Bronchial epithelial cell (primary cell): ENCODE measurements around the gene KIFC3. TPM values are rescaled to one million over a fixed set of nuclear protein-coding genes. Genes with fewer than 3 reads are reported as not detected.

Source experiments
- DNase-seq: peaks from one replicate; pipeline ENCODE4 v3.0.0-alpha.2; 2010; ENCODE audit warnings: low read depth
- FAIRE-seq: peaks from 2 replicates; lab custom pipeline; 2011; peaks lifted over from hg19 to GRCh38; lab: Jason Lieb, UNC
- H3K27me3 ChIP-seq: 2 replicates; pipeline ENCODE4 v1.5.1; 2011; ENCODE audit warnings: low read length; ENCODE audit not compliant: control insufficient read depth, insufficient read depth
- H3K36me3 ChIP-seq: 2 replicates; pipeline ENCODE4 v1.5.1; 2011; ENCODE audit warnings: low read length; ENCODE audit not compliant: control insufficient read depth, insufficient read depth
- H3K4me3 ChIP-seq: 2 replicates; pipeline ENCODE4 v1.5.1; 2011; ENCODE audit warnings: mild to moderate bottlenecking, low read depth, low read length, control low read depth
- total RNA-seq: library from RNA; depleted of rRNA; stranded (reverse); fragments of >200 nt; gene quantifications from 2 replicates; pipeline ENCODE4 v1.2.1, GENCODE V29; 2014
- TF ChIP-seq, protein P1 (sequence below): IDR thresholded peaks from 2 replicates; pipeline ENCODE4 v1.5.1; 2011; ENCODE audit warnings: mild to moderate bottlenecking, moderate library complexity, low read length, control low read depth, inconsistent platforms; ENCODE audit not compliant: insufficient read depth, severe bottlenecking

The KIFC3 gene
- total RNA-seq, 1 donor from 2014 or later = 34.8 TPM

GRCh38 chr16:57826052-57826451 lies 23.8 kb upstream of the KIFC3 start:
- TF ChIP-seq, protein P1, sequence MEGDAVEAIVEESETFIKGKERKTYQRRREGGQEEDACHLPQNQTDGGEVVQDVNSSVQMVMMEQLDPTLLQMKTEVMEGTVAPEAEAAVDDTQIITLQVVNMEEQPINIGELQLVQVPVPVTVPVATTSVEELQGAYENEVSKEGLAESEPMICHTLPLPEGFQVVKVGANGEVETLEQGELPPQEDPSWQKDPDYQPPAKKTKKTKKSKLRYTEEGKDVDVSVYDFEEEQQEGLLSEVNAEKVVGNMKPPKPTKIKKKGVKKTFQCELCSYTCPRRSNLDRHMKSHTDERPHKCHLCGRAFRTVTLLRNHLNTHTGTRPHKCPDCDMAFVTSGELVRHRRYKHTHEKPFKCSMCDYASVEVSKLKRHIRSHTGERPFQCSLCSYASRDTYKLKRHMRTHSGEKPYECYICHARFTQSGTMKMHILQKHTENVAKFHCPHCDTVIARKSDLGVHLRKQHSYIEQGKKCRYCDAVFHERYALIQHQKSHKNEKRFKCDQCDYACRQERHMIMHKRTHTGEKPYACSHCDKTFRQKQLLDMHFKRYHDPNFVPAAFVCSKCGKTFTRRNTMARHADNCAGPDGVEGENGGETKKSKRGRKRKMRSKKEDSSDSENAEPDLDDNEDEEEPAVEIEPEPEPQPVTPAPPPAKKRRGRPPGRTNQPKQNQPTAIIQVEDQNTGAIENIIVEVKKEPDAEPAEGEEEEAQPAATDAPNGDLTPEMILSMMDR = no peak
- Histone ChIP-seq H3K4me3 (no peak overlapping the region), H3K36me3 (no peaks in the 10 kb centered on the region), H3K27me3 (no peaks in the 10 kb centered on the region)
- no peak for DNase-seq
- no peak for FAIRE-seq

GRCh38 chr16:57825298-57826044 lies 23.2 kb upstream of the KIFC3 start:
- Histone ChIP-seq H3K36me3 (no peaks in the 10 kb centered on the region), H3K4me3 (no peak overlapping the region), H3K27me3 (no peaks in the 10 kb centered on the region)
- TF ChIP-seq, protein P1 = no peak
- no peak for FAIRE-seq
- DNase-seq = no peak

DNA sequence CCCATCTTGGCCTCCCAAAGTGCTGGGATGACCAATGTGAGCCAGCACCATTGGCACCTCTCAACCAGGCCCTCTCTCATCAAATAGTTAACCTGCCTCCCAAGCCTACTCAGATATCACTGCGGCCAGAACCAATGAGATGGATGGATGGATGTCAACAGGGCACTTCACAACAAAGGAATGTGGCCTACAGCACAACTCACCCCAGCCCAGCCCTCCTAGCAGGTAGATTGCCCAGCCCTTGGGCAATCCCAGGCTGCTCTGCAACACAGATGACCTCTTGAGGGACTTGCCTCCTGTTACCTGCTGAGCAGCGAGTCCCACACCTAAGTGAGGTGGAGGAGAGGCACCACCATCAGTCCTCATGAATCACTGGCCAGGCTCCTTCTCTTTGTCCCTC lies 22.6 kb upstream of the KIFC3 start:
- DNase-seq (peak; percentile 50), FAIRE-seq (no peak)
- TF ChIP-seq, protein P1 = no peak
- H3K36me3 ChIP-seq = no peaks in the 10 kb centered on the region
- H3K27me3 ChIP-seq = no peaks in the 10 kb centered on the region
- H3K4me3 ChIP-seq = no peak overlapping the region

DNA sequence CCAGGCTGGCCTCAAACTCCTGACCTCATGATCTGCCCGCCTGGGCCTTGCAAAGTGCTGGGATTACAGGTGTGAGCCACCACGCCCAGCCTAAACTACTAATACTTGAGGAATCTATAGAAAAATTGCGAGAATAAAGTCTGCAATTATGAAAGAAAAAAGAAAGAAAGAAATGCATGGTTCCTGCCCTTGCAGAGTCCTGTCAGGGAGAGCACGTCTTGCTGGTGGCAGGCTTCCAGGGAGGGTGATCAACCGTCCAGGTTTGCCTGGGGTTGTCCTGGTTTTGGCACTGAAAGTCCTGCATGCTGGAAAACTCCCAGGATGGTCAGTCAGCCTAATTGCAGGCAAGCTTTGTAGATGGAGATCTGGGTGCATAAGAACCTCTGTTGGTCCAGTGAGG lies 21.5 kb upstream of the KIFC3 start:
- FAIRE-seq (no peak), DNase-seq (no peak)
- TF ChIP-seq, protein P1 = no peak
- no peak overlapping the region for H3K4me3 ChIP-seq
- H3K27me3 ChIP-seq = no peaks in the 10 kb centered on the region
- H3K36me3 ChIP-seq = no peaks in the 10 kb centered on the region

- FAIRE-seq = no peak
- TF ChIP-seq, protein P1 = no peak
- no peak for DNase-seq
- no peaks in the 10 kb centered on the region for H3K36me3 ChIP-seq
- no peaks in the 10 kb centered on the region for H3K27me3 ChIP-seq
- H3K4me3 ChIP-seq = no peak overlapping the region
These were observed 20.6 kb upstream of the KIFC3 start for GRCh38 chr16:57822856-57823255.
